PC-3 (cell line): ENCODE data around the gene EDIL3.

Experiments used
- EZH2phosphoT487 ChIP-seq: fragments of 300-600 bp; sonication (generic); IDR thresholded peaks from 2 replicates; pipeline ENCODE4 v1.6.1; 2018; ENCODE audit warnings: mild to moderate bottlenecking, antibody characterized with exemption, low read length, borderline replicate concordance
- TF ChIP-seq, protein P1 (sequence below): fragments of 300-600 bp; sonication (generic); conservative IDR thresholded peaks from 2 replicates; pipeline ENCODE4 v1.5.1; 2017; ENCODE audit warnings: antibody characterized with exemption, low read depth, mild to moderate bottlenecking, low read length

DNA sequence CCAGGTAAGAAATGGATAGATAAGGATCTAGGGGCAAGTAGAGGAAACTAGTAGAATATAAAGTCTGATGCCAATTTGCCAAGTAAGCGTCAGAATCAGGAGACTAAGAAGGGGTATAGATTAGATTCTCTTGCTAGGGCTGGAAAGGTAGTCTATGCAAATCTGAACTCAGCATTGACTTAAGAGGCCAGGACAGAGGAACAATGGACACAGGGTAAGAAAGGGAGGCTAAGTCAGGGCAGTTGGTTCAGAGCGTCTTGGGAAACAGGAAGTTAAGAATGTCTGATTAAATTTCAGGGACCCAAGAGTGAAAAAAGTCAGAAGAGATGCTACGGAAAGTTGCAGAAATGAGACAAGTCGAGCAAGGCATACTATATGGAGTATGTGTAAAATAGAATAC is 400.8 kb downstream of the EDIL3 start:
- no peak for TF ChIP-seq EZH2phosphoT487
- TF ChIP-seq, protein P1, sequence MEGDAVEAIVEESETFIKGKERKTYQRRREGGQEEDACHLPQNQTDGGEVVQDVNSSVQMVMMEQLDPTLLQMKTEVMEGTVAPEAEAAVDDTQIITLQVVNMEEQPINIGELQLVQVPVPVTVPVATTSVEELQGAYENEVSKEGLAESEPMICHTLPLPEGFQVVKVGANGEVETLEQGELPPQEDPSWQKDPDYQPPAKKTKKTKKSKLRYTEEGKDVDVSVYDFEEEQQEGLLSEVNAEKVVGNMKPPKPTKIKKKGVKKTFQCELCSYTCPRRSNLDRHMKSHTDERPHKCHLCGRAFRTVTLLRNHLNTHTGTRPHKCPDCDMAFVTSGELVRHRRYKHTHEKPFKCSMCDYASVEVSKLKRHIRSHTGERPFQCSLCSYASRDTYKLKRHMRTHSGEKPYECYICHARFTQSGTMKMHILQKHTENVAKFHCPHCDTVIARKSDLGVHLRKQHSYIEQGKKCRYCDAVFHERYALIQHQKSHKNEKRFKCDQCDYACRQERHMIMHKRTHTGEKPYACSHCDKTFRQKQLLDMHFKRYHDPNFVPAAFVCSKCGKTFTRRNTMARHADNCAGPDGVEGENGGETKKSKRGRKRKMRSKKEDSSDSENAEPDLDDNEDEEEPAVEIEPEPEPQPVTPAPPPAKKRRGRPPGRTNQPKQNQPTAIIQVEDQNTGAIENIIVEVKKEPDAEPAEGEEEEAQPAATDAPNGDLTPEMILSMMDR, result no peak
